GM13976 (cell line): ENCODE data around the gene ADAM12.
"Not testable (repeated sequence)": the region's sequence is repeated elsewhere in the genome, so short reads cannot be mapped to it uniquely, and the experiment has no call there.

Source experiments
- DNase-seq: peaks from one replicate; pipeline ENCODE4 v3.0.0; 2012; ENCODE audit warnings: low spot score
- CTCF ChIP-seq: IDR thresholded peaks from 2 replicates; pipeline ENCODE4 v1.5.1; 2012; ENCODE audit warnings: borderline replicate concordance, mild to moderate bottlenecking; ENCODE audit not compliant: insufficient read depth; ENCODE audit errors: extremely low read depth, missing control alignments, control extremely low read depth
- in situ Hi-C: fragments of 300-500 bp; cut with MboI; formaldehyde crosslinking; loops from one replicate; pipeline ENCODE4 v1.12.0; 2022; ENCODE audit warnings: low sequenced_read_pairs, mixed read lengths, inconsistent platforms; ENCODE audit not compliant: unreplicated experiment

Gene ADAM12

GRCh38 chr10:126250045-126250444, 138.2 kb downstream of the ADAM12 start:
- in situ Hi-C loops, result no loop called here

GRCh38 chr10:126247446-126247975, 140.8 kb downstream of the ADAM12 start:
- in situ Hi-C loops, result no loop called here
- TF ChIP-seq CTCF, result no peak
- no peak for DNase-seq

More at GRCh38 chr10:126250045-126250444, 138.2 kb downstream of the ADAM12 start:
- no peak for DNase-seq
- no peak for TF ChIP-seq CTCF

GRCh38 chr10:126246396-126246795, 141.9 kb downstream of the ADAM12 start:
- in situ Hi-C loops, DNase-seq: not testable (repeated sequence)

GRCh38 chr10:126245501-126245900, 142.8 kb downstream of the ADAM12 start:
- in situ Hi-C loops, result no loop called here
- TF ChIP-seq CTCF, result no peak
- DNase-seq, result no peak

- in situ Hi-C loops, result no loop called here
- DNase-seq, result no peak
- TF ChIP-seq CTCF, result no peak
These were observed 144.3 kb downstream of the ADAM12 start for GRCh38 chr10:126243971-126244370.

- in situ Hi-C loops, result no loop called here
- DNase-seq, result no peak
- no peak for TF ChIP-seq CTCF
These were observed 145.0 kb downstream of the ADAM12 start for GRCh38 chr10:126243306-126243705.

GRCh38 chr10:126242397-126243260, 145.6 kb downstream of the ADAM12 start:
- DNase-seq, result no peak
- in situ Hi-C loops, result no loop called here
- no peak for TF ChIP-seq CTCF
